SK-N-SH (cell line): ENCODE results near the gene JAKMIP1. TPM values are rescaled to one million over a fixed set of nuclear protein-coding genes. Genes with fewer than 3 reads are reported as not detected.

ENCODE experiments used
- CTCF ChIA-PET: fragments of 300-600, 350-600 bp; formaldehyde crosslinking; extraction: SDS; loops from one replicate; lab custom pipeline; 2021; lab: Yijun Ruan, JAX
- POLR2A ChIA-PET: fragments of 350-600 bp; sonication (Branson Sonifier 250); formaldehyde crosslinking; extraction: SDS; loops from one replicate; lab custom pipeline; 2020; ENCODE audit warnings: antibody characterized with exemption, inconsistent platforms; lab: Yijun Ruan, JAX
- DNase-seq: peaks from one replicate; pipeline ENCODE4 v3.0.0; 2012
- H2AFZ ChIP-seq: fragments of 200-600 bp; sonication (generic); 2 replicates; pipeline ENCODE4 v1.8.1; 2016; ENCODE audit warnings: antibody characterized with exemption, mild to moderate bottlenecking, low read depth
- H3F3A ChIP-seq: fragments of 200-600 bp; sonication (generic); replicated peaks from 2 replicates; pipeline ENCODE3; 2016; ENCODE audit warnings: antibody characterized with exemption, mild to moderate bottlenecking; ENCODE audit not compliant: insufficient read depth
- H3K27ac ChIP-seq, 2 experiments: fragments of 200-500 bp in 1 of 2; fragments of 200-600 bp in 1 of 2; sonication (Bioruptor generic) in 1 of 2; sonication (generic), shearing (Covaris generic) in 1 of 2; 2 replicates each; pipeline versions ENCODE4 v1.5.1 to v1.6.1; 2014 to 2016; ENCODE audit warnings: low read depth in 2 of 2, inconsistent platforms in 1 of 2, low read length in 1 of 2, mild to moderate bottlenecking in 1 of 2, mixed read lengths in 1 of 2
- H3K27me3 ChIP-seq: fragments of 200-600 bp; sonication (generic), shearing (Covaris generic); 2 replicates; pipeline ENCODE4 v1.6.1; 2016; ENCODE audit warnings: mixed run types; ENCODE audit not compliant: insufficient read depth
- H3K36me3 ChIP-seq, 2 experiments: fragments of 200-500 bp in 1 of 2; fragments of 200-600 bp in 1 of 2; sonication (Bioruptor generic) in 1 of 2; sonication (generic) in 1 of 2; replicated peaks in 1 of 2; 2 replicates each; pipeline versions ENCODE3 to v1.5.1; 2014 to 2016; ENCODE audit warnings: low read length in 1 of 2, mild to moderate bottlenecking in 1 of 2; ENCODE audit not compliant: insufficient read depth in 2 of 2, control insufficient read depth in 1 of 2
- H3K4me1 ChIP-seq, 2 experiments: fragments of 200-500 bp in 1 of 2; fragments of 200-600 bp in 1 of 2; sonication (Bioruptor generic) in 1 of 2; sonication (generic), shearing (Covaris generic) in 1 of 2; 2 replicates each; pipeline versions ENCODE4 v1.5.1 to v1.6.1; 2014 to 2016; ENCODE audit warnings: low read depth in 1 of 2, low read length in 1 of 2, mixed run types in 1 of 2; ENCODE audit not compliant: insufficient read depth in 2 of 2, control insufficient read depth in 1 of 2
- H3K4me2 ChIP-seq: fragments of 200-600 bp; sonication (generic), shearing (Covaris generic); 2 replicates; pipeline ENCODE4 v1.6.1; 2017; ENCODE audit warnings: mixed run types
- H3K4me3 ChIP-seq, 2 experiments: fragments of 200-500 bp in 1 of 2; fragments of 200-600 bp in 1 of 2; sonication (Bioruptor generic) in 1 of 2; sonication (generic), shearing (Covaris generic) in 1 of 2; 2 replicates each; pipeline versions ENCODE4 v1.5.1 to v1.8.1; 2014 to 2016; ENCODE audit warnings: low read depth in 2 of 2, inconsistent platforms in 1 of 2, low read length in 1 of 2, mild to moderate bottlenecking in 1 of 2, mixed read lengths in 1 of 2, moderate library complexity in 1 of 2
- H3K79me2 ChIP-seq: fragments of 200-600 bp; sonication (generic); 2 replicates; pipeline ENCODE4 v1.8.1; 2017; ENCODE audit warnings: mild to moderate bottlenecking; ENCODE audit not compliant: insufficient read depth
- H3K9ac ChIP-seq: fragments of 200-600 bp; sonication (generic); 2 replicates; pipeline ENCODE4 v1.6.1; 2017; ENCODE audit warnings: mixed run types
- H3K9me2 ChIP-seq: fragments of 200-600 bp; sonication (generic); 2 replicates; pipeline ENCODE4 v1.6.1; 2017; ENCODE audit warnings: mixed run types
- H3K9me3 ChIP-seq: fragments of 200-600 bp; sonication (generic); 2 replicates; pipeline ENCODE4 v1.6.1; 2017; ENCODE audit warnings: mixed run types, mild to moderate bottlenecking, moderate library complexity
- H4K20me1 ChIP-seq: fragments of 200-600 bp; sonication (generic); 2 replicates; pipeline ENCODE4 v1.6.1; 2017; ENCODE audit warnings: mild to moderate bottlenecking, mixed run types; ENCODE audit not compliant: insufficient read depth
- ELF1 ChIP-seq: IDR thresholded peaks from 2 replicates; pipeline ENCODE4 v1.4.0; 2012
- FOSL2 ChIP-seq: IDR thresholded peaks from 2 replicates; pipeline ENCODE4 v1.4.0; 2012; ENCODE audit warnings: low read depth, mild to moderate bottlenecking, moderate library complexity, borderline replicate concordance
- IRF3 ChIP-seq: fragments of 150-350 bp; IDR thresholded peaks from 2 replicates; pipeline ENCODE4 v1.6.1; 2016; ENCODE audit warnings: mild to moderate bottlenecking, low read depth, low read length
- MEF2A ChIP-seq: IDR thresholded peaks from 2 replicates; pipeline ENCODE4 v1.4.0; 2012; ENCODE audit warnings: low read depth, borderline replicate concordance
- NFIC ChIP-seq: IDR thresholded peaks from 2 replicates; pipeline ENCODE4 v1.4.0; 2012; ENCODE audit warnings: borderline replicate concordance
- PBX3 ChIP-seq: IDR thresholded peaks from 2 replicates; pipeline ENCODE4; 2012
- POLR2AphosphoS5 ChIP-seq: IDR thresholded peaks from 2 replicates; pipeline ENCODE4 v1.6.1; 2012; ENCODE audit warnings: low read depth, low read length
- RFX5 ChIP-seq: IDR thresholded peaks from 2 replicates; pipeline ENCODE4 v1.6.1; 2012; ENCODE audit warnings: mild to moderate bottlenecking, improper control_type of control experiment, low read length
- RXRA ChIP-seq: IDR thresholded peaks from 2 replicates; pipeline ENCODE4 v1.4.0; 2012; ENCODE audit warnings: low read depth, mild to moderate bottlenecking, borderline replicate concordance
- USF1 ChIP-seq: IDR thresholded peaks from 2 replicates; pipeline ENCODE4 v1.4.0; 2012; ENCODE audit warnings: low read depth, borderline replicate concordance
- YY1 ChIP-seq: IDR thresholded peaks from 2 replicates; pipeline ENCODE4 v1.4.0; 2012; ENCODE audit warnings: low read depth, mild to moderate bottlenecking
- WGBS: methylation state at CpG from one replicate; pipeline ENCODE4 v1.1.6; 2017; ENCODE audit warnings: low lambda C conversion rate; 5-methylcytosine and 5-hydroxymethylcytosine counted together
- polyA plus RNA-seq, 3 experiments: library from polyadenylated mRNA; depleted of rRNA; stranded (reverse); fragments of >200 nt; gene quantifications; 2 replicates each; pipeline ENCODE4 v1.2.3, GENCODE V29; 2012

JAKMIP1 gene
- polyA plus RNA-seq, 1 of the 3 experiments (the other 2 are of a cell fraction) = 0.54 TPM

GRCh38 chr4:6116696-6117285 is 83.6 kb downstream of the JAKMIP1 start:
- Histone ChIP-seq H3K79me2 (no peaks in the 10 kb centered on the region), H3F3A (no peaks in the 10 kb centered on the region), H3K9me3 (no peaks in the 10 kb centered on the region), H3K27me3 (no peaks in the 10 kb centered on the region), H3K27ac (no peak overlapping the region), H2AFZ (no peak overlapping the region), H3K9me2 (no peaks in the 10 kb centered on the region), H3K4me1 (peaks cover 0 to 39% of the 10 kb centered on the region in 2 experiments; a peak in 1 of 4 replicates), H3K9ac (no peak overlapping the region), H3K4me2 (no peak overlapping the region), H4K20me1 (no peaks in the 10 kb centered on the region), H3K36me3 (no peaks in the 10 kb centered on the region), H3K4me3 (no peak overlapping the region)
- TF ChIP-seq RXRA = no peak
- TF ChIP-seq MEF2A = no peak
- 34% methylated on average over 15 of the region's 15 CpGs for WGBS
- POLR2A ChIA-PET = no interaction called here
- CTCF ChIA-PET = interaction anchor here (1.1 to 1.4 kb wide), 2 partner anchors 9 to 10 kb away, joined by 3 to 4 read pairs; no protein-coding TSS in a partner anchor
- no peak for DNase-seq

GRCh38 chr4:6115746-6116586 is 84.4 kb downstream of the JAKMIP1 start:
- H3F3A ChIP-seq = no peaks in the 10 kb centered on the region
- H3K27me3 ChIP-seq = no peaks in the 10 kb centered on the region
- no peaks in the 10 kb centered on the region for H3K9me3 ChIP-seq
- DNase-seq = no peak
- H2AFZ ChIP-seq = no peak overlapping the region
- H3K36me3 ChIP-seq = no peaks in the 10 kb centered on the region
- 54% methylated on average over 14 of the region's 23 CpGs for WGBS
- H3K4me2 ChIP-seq = no peak overlapping the region
- H3K9ac ChIP-seq = no peak overlapping the region
- CTCF ChIA-PET = interaction anchor here (1.1 to 1.4 kb wide), 2 partner anchors 8 to 9 kb away, joined by 3 to 4 read pairs; no protein-coding TSS in a partner anchor
- H3K27ac ChIP-seq = no peak overlapping the region; a peak in 1 of 4 replicates
- no peak for TF ChIP-seq PBX3
- no peak for TF ChIP-seq USF1
- TF ChIP-seq, all 33 proteins: peak for 0
- Histone ChIP-seq H3K79me2 (no peaks in the 10 kb centered on the region), H3K9me2 (no peaks in the 10 kb centered on the region), H3K4me1 (peaks cover 0 to 47% of the 10 kb centered on the region in 2 experiments; a peak in 2 of 4 replicates), H4K20me1 (no peaks in the 10 kb centered on the region), H3K4me3 (no peak overlapping the region)
- POLR2A ChIA-PET = no interaction called here

- H3K27me3 ChIP-seq = no peaks in the 10 kb centered on the region
- no peaks in the 10 kb centered on the region for H3K36me3 ChIP-seq
- no peaks in the 10 kb centered on the region for H3K79me2 ChIP-seq
- H3K9me2 ChIP-seq = no peaks in the 10 kb centered on the region
- ChIA-PET POLR2A (no interaction called here), CTCF (no interaction called here)
- H3K4me2 ChIP-seq = no peak overlapping the region
- H2AFZ ChIP-seq = no peak overlapping the region
- no peak overlapping the region for H3K27ac ChIP-seq
- H3F3A ChIP-seq = no peaks in the 10 kb centered on the region
- no peak overlapping the region for H3K9ac ChIP-seq
- H4K20me1 ChIP-seq = no peaks in the 10 kb centered on the region
- H3K9me3 ChIP-seq = no peaks in the 10 kb centered on the region
- H3K4me1 ChIP-seq = peaks cover 0 to 54% of the 10 kb centered on the region in 2 experiments; a peak in 2 of 4 replicates
- TF ChIP-seq IRF3 (no peak), ELF1 (no peak), YY1 (no peak), NFIC (no peak), RFX5 (no peak), POLR2AphosphoS5 (no peak), FOSL2 (no peak)
- H3K4me3 ChIP-seq = no peak overlapping the region
- no peak for DNase-seq
- WGBS = 42% methylated on average over 5 of the region's 5 CpGs
These were observed 85.0 kb downstream of the JAKMIP1 start for GRCh38 chr4:6115342-6115741.
